K562 (cell line): Measurements from ENCODE around the gene DTWD2. TPM values are rescaled to one million over a fixed set of nuclear protein-coding genes. Genes with fewer than 3 reads are reported as not detected.

ENCODE experiments used
- JUNB ChIP-seq: fragments of 450-650 bp; formaldehyde crosslinking; conservative IDR thresholded peaks from 2 replicates; pipeline ENCODE4 v1.4.0; 2020; ENCODE audit warnings: mild to moderate bottlenecking
- SMARCE1 ChIP-seq: fragments of 450-650 bp; IDR thresholded peaks from 2 replicates; pipeline ENCODE4 v1.7.1; 2016; ENCODE audit warnings: mild to moderate bottlenecking
- SMC3 ChIP-seq: conservative IDR thresholded peaks from 2 replicates; pipeline ENCODE4 v1.6.1; 2011; ENCODE audit warnings: low read depth, low read length, improper control_type of control experiment; ENCODE audit not compliant: insufficient read depth
- ZNF766 ChIP-seq: fragments of 200-800 bp; sonication (Bioruptor generic); conservative IDR thresholded peaks from 2 replicates; pipeline ENCODE4 v1.6.1; 2016; ENCODE audit warnings: missing genetic modification characterization, missing compliant biosample characterization
- ZNF77 ChIP-seq: fragments of 250-450 bp; sonication (Bioruptor Pico); IDR thresholded peaks from 2 replicates; pipeline ENCODE4 v1.5.0; 2020
- ZNF778 ChIP-seq: fragments of 450-650 bp; formaldehyde crosslinking; IDR thresholded peaks from 2 replicates; pipeline ENCODE4 v1.4.0; 2020; ENCODE audit warnings: mild to moderate bottlenecking, moderate library complexity
- polyA plus RNA-seq, 8 experiments: library from polyadenylated mRNA; depleted of rRNA in 4 of 8; stranded (reverse) in 5 of 8; unstranded in 3 of 8; fragments of >200 nt; fragmentation: Nextera tagmentation in 2 of 8; fragmentation: Illumina TruSeq in 1 of 8; extraction: Ambion mirVana in 2 of 8; extraction: Trizol in 1 of 8; gene quantifications; 2 replicates each; pipeline versions ENCODE4 v1.2.1 to v1.2.3, GENCODE V29; 2011 to 2014; ENCODE audit warnings: inconsistent platforms in 1 of 8, missing spikeins in 1 of 8
- total RNA-seq, 7 experiments: library from RNA; depleted of rRNA in 6 of 7; stranded (reverse); fragments of >200 nt in 6 of 7; fragmentation: Illumina TruSeq in 2 of 7; extraction: Trizol in 2 of 7; gene quantifications; 2 replicates each; pipeline versions ENCODE4 v1.2.1 to v1.2.3, GENCODE V29; 2011 to 2021; ENCODE audit warnings: low replicate concordance in 1 of 7
- TF ChIP-seq, protein P1 (sequence below): fragments of 450-650 bp; IDR thresholded peaks from 2 replicates; pipeline ENCODE4 v1.6.1; 2016; ENCODE audit warnings: mild to moderate bottlenecking, moderate library complexity
- TF ChIP-seq, protein P2 (sequence below), 3 experiments: IDR thresholded peaks in 2 of 3; conservative IDR thresholded peaks in 1 of 3; 2 replicates each; pipeline ENCODE4 v1.5.1; 2011 to 2012; ENCODE audit warnings: low read length in 3 of 3, mild to moderate bottlenecking in 3 of 3, control low read depth in 2 of 3, improper control_type of control experiment in 1 of 3, inconsistent platforms in 1 of 3, low read depth in 1 of 3, mixed read lengths in 1 of 3, moderate library complexity in 1 of 3; ENCODE audit not compliant: insufficient read depth in 2 of 3
- TF ChIP-seq, protein P3 (sequence below): fragments of 450-650 bp; formaldehyde crosslinking; conservative IDR thresholded peaks from 2 replicates; pipeline ENCODE4 v1.4.0; 2022; ENCODE audit warnings: mild to moderate bottlenecking, missing genetic modification characterization
- TF ChIP-seq, protein P4 (sequence below): fragments of 450-650 bp; formaldehyde crosslinking; IDR thresholded peaks from 2 replicates; pipeline ENCODE4 v1.4.0; 2020; ENCODE audit warnings: mild to moderate bottlenecking, moderate library complexity

Gene DTWD2
- total and polyA plus RNA-seq, 9 of the 15 experiments (the other 6 are each of a cell fraction or from before 2014, with no cell fraction given), result 0.99 to 10.8 (median 4.1) TPM

DNA sequence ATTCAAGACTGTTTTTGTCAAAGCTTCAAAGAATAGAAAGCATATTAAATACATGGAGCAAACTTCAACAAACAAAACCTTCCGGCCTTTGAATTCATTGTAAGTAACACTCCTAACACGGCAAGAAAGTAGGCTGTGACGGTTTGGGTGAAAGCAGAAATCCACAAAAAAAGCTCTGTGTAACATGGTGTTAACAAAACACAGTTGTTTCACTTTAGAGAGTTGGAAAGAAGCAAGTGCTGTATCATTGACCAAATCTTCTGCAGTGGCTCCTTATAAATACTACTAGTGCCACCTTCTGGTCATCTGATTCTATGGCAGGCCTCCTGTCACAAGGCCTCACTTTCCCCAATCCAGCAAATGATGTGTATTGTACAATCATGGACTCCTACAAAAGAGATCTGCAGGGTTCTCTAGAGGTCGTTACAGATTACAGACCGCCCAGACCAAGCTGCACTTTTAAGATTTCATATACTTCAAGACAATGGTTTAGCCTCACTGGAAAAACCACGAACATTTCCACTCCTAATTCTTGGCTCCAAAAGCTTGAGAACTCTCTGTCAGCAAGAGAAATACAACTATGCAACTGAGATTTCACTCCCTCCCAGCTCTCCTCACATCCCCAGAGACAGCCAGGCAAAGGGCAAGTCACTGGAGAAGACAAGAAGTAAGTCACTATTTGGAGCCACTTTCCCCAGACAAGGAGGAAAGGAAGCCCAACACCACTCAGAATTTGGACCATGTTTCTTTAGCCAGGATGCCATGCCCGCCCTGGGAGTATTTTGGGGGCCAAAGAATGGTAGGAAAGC, 196.2 kb downstream of the DTWD2 start (continued):
- TF ChIP-seq, protein P1, sequence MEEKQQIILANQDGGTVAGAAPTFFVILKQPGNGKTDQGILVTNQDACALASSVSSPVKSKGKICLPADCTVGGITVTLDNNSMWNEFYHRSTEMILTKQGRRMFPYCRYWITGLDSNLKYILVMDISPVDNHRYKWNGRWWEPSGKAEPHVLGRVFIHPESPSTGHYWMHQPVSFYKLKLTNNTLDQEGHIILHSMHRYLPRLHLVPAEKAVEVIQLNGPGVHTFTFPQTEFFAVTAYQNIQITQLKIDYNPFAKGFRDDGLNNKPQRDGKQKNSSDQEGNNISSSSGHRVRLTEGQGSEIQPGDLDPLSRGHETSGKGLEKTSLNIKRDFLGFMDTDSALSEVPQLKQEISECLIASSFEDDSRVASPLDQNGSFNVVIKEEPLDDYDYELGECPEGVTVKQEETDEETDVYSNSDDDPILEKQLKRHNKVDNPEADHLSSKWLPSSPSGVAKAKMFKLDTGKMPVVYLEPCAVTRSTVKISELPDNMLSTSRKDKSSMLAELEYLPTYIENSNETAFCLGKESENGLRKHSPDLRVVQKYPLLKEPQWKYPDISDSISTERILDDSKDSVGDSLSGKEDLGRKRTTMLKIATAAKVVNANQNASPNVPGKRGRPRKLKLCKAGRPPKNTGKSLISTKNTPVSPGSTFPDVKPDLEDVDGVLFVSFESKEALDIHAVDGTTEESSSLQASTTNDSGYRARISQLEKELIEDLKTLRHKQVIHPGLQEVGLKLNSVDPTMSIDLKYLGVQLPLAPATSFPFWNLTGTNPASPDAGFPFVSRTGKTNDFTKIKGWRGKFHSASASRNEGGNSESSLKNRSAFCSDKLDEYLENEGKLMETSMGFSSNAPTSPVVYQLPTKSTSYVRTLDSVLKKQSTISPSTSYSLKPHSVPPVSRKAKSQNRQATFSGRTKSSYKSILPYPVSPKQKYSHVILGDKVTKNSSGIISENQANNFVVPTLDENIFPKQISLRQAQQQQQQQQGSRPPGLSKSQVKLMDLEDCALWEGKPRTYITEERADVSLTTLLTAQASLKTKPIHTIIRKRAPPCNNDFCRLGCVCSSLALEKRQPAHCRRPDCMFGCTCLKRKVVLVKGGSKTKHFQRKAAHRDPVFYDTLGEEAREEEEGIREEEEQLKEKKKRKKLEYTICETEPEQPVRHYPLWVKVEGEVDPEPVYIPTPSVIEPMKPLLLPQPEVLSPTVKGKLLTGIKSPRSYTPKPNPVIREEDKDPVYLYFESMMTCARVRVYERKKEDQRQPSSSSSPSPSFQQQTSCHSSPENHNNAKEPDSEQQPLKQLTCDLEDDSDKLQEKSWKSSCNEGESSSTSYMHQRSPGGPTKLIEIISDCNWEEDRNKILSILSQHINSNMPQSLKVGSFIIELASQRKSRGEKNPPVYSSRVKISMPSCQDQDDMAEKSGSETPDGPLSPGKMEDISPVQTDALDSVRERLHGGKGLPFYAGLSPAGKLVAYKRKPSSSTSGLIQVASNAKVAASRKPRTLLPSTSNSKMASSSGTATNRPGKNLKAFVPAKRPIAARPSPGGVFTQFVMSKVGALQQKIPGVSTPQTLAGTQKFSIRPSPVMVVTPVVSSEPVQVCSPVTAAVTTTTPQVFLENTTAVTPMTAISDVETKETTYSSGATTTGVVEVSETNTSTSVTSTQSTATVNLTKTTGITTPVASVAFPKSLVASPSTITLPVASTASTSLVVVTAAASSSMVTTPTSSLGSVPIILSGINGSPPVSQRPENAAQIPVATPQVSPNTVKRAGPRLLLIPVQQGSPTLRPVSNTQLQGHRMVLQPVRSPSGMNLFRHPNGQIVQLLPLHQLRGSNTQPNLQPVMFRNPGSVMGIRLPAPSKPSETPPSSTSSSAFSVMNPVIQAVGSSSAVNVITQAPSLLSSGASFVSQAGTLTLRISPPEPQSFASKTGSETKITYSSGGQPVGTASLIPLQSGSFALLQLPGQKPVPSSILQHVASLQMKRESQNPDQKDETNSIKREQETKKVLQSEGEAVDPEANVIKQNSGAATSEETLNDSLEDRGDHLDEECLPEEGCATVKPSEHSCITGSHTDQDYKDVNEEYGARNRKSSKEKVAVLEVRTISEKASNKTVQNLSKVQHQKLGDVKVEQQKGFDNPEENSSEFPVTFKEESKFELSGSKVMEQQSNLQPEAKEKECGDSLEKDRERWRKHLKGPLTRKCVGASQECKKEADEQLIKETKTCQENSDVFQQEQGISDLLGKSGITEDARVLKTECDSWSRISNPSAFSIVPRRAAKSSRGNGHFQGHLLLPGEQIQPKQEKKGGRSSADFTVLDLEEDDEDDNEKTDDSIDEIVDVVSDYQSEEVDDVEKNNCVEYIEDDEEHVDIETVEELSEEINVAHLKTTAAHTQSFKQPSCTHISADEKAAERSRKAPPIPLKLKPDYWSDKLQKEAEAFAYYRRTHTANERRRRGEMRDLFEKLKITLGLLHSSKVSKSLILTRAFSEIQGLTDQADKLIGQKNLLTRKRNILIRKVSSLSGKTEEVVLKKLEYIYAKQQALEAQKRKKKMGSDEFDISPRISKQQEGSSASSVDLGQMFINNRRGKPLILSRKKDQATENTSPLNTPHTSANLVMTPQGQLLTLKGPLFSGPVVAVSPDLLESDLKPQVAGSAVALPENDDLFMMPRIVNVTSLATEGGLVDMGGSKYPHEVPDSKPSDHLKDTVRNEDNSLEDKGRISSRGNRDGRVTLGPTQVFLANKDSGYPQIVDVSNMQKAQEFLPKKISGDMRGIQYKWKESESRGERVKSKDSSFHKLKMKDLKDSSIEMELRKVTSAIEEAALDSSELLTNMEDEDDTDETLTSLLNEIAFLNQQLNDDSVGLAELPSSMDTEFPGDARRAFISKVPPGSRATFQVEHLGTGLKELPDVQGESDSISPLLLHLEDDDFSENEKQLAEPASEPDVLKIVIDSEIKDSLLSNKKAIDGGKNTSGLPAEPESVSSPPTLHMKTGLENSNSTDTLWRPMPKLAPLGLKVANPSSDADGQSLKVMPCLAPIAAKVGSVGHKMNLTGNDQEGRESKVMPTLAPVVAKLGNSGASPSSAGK, result no peak
- TF ChIP-seq, protein P2, sequence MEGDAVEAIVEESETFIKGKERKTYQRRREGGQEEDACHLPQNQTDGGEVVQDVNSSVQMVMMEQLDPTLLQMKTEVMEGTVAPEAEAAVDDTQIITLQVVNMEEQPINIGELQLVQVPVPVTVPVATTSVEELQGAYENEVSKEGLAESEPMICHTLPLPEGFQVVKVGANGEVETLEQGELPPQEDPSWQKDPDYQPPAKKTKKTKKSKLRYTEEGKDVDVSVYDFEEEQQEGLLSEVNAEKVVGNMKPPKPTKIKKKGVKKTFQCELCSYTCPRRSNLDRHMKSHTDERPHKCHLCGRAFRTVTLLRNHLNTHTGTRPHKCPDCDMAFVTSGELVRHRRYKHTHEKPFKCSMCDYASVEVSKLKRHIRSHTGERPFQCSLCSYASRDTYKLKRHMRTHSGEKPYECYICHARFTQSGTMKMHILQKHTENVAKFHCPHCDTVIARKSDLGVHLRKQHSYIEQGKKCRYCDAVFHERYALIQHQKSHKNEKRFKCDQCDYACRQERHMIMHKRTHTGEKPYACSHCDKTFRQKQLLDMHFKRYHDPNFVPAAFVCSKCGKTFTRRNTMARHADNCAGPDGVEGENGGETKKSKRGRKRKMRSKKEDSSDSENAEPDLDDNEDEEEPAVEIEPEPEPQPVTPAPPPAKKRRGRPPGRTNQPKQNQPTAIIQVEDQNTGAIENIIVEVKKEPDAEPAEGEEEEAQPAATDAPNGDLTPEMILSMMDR (IDR thresholded peaks at IDR 0.05 in 2 of 3, conservative IDR thresholded peaks at IDR 0.05 in 1 of 3; ENCODE audit: insufficient read depth in 2 of 3, low read depth in 1 of 3, low read length in 3 of 3), result peak; percentile 53 to 80 (median 76)
- TF ChIP-seq ZNF766 (CRISPR knock-in tag) (no peak), JUNB (CRISPR knock-in tag) (no peak), SMARCE1 (no peak), ZNF77 (CRISPR knock-in tag) (no peak), SMC3 (peak; percentile 61), ZNF778 (no peak)
- TF ChIP-seq, protein P3, sequence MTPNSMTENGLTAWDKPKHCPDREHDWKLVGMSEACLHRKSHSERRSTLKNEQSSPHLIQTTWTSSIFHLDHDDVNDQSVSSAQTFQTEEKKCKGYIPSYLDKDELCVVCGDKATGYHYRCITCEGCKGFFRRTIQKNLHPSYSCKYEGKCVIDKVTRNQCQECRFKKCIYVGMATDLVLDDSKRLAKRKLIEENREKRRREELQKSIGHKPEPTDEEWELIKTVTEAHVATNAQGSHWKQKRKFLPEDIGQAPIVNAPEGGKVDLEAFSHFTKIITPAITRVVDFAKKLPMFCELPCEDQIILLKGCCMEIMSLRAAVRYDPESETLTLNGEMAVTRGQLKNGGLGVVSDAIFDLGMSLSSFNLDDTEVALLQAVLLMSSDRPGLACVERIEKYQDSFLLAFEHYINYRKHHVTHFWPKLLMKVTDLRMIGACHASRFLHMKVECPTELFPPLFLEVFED (CRISPR knock-in tag), result no peak
- TF ChIP-seq, protein P4, sequence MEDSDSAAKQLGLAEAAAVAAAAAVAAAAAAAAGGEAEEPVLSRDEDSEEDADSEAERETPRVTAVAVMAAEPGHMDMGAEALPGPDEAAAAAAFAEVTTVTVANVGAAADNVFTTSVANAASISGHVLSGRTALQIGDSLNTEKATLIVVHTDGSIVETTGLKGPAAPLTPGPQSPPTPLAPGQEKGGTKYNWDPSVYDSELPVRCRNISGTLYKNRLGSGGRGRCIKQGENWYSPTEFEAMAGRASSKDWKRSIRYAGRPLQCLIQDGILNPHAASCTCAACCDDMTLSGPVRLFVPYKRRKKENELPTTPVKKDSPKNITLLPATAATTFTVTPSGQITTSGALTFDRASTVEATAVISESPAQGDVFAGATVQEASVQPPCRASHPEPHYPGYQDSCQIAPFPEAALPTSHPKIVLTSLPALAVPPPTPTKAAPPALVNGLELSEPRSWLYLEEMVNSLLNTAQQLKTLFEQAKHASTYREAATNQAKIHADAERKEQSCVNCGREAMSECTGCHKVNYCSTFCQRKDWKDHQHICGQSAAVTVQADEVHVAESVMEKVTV (CRISPR knock-in tag), result peak; percentile 44
